ENCODE measurements around the gene BBLN.

DNA sequence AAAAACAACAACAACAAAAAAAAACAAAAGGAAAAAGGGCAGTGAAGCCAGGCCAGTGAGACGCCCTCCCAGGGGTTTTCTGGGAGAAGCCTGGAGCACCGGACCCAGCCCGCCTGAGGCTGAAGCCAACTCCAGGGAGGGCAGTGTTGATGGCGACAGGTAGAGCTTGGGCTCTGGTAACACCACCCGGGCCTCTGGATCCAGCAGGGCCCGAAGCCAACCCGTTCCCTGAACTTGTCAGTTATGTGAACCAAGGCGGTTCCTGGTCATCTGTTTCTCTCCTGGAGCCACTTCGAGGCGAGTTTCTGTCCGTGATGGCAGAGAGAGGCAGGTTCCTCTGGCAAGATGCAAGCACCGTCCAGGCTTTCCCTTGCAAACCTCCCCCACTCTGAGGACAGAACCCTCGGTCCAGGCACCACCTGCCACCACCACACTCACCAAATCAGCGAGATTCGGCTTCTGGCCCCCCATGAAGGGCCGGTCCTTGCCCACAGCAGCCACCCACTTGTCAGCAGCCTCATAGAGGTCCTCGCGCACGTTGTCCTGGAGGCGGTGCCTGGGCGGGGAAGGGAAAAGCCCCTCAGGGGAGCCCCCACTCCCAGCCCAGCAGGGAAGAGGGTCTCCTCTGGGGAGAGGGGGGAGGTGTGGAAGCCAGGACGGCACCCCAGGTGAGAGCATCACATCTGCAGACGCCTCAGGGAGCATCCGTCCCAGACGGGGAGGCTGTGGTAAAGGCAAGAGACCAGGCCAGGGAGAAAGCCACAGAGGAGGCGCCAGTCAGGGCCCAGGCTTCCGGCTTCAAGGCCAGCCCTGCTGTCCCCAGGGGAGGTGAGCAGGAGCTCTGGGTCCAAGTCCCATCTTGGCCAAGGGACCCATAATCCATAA lies 37.9 kb upstream of the BBLN start:
- TF ChIP-seq, protein P1, sequence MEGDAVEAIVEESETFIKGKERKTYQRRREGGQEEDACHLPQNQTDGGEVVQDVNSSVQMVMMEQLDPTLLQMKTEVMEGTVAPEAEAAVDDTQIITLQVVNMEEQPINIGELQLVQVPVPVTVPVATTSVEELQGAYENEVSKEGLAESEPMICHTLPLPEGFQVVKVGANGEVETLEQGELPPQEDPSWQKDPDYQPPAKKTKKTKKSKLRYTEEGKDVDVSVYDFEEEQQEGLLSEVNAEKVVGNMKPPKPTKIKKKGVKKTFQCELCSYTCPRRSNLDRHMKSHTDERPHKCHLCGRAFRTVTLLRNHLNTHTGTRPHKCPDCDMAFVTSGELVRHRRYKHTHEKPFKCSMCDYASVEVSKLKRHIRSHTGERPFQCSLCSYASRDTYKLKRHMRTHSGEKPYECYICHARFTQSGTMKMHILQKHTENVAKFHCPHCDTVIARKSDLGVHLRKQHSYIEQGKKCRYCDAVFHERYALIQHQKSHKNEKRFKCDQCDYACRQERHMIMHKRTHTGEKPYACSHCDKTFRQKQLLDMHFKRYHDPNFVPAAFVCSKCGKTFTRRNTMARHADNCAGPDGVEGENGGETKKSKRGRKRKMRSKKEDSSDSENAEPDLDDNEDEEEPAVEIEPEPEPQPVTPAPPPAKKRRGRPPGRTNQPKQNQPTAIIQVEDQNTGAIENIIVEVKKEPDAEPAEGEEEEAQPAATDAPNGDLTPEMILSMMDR (IDR thresholded peaks at IDR 0.05): no peak
- no peak for TF ChIP-seq EZH2 (IDR thresholded peaks at IDR 0.05)
